Fibroblast of villous mesenchyme (primary cell): Measurements from ENCODE around the gene EXOC2. TPM values are rescaled to one million over a fixed set of nuclear protein-coding genes. Genes with fewer than 3 reads are reported as not detected.

Source experiments
- DNase-seq: peaks from one replicate; pipeline ENCODE4 v3.0.0-alpha.2; 2010; ENCODE audit warnings: low read depth
- H3K4me3 ChIP-seq: 2 replicates; pipeline ENCODE4 v1.5.1; 2011; ENCODE audit warnings: low read depth, mild to moderate bottlenecking, low read length
- total RNA-seq: library from RNA; depleted of rRNA; stranded (reverse); fragments of >200 nt; gene quantifications from 2 replicates; pipeline ENCODE4 v1.2.3, GENCODE V29; 2012
- TF ChIP-seq, protein P1 (sequence below): IDR thresholded peaks from 2 replicates; pipeline ENCODE4 v1.5.1; 2012; ENCODE audit warnings: low read depth, mild to moderate bottlenecking, low read length; ENCODE audit not compliant: insufficient read depth

EXOC2 gene
- total RNA-seq, 1 donor: 29.8 TPM

DNA sequence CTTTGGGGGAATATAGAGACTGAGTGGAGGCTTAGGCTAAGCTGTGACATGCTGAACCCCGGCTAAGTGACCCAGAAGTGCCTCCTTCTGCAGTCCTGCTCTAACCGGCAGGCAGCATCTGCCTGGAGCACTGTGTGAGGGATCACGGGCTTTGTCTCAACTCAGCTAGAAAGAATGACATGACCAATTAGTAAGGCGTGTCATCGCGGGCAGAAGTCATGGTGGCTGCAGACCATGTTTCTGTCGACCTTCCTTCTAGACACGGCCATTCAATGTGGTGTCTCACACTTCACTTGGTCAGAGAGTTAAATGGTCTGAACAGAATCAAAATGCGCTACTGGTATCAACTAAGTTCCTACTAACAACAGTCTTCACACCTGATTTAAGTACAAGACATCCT lies 71.0 kb downstream of the EXOC2 start:
- H3K4me3 ChIP-seq: no peak overlapping the region
- DNase-seq: no peak
- TF ChIP-seq, protein P1, sequence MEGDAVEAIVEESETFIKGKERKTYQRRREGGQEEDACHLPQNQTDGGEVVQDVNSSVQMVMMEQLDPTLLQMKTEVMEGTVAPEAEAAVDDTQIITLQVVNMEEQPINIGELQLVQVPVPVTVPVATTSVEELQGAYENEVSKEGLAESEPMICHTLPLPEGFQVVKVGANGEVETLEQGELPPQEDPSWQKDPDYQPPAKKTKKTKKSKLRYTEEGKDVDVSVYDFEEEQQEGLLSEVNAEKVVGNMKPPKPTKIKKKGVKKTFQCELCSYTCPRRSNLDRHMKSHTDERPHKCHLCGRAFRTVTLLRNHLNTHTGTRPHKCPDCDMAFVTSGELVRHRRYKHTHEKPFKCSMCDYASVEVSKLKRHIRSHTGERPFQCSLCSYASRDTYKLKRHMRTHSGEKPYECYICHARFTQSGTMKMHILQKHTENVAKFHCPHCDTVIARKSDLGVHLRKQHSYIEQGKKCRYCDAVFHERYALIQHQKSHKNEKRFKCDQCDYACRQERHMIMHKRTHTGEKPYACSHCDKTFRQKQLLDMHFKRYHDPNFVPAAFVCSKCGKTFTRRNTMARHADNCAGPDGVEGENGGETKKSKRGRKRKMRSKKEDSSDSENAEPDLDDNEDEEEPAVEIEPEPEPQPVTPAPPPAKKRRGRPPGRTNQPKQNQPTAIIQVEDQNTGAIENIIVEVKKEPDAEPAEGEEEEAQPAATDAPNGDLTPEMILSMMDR: no peak

DNA sequence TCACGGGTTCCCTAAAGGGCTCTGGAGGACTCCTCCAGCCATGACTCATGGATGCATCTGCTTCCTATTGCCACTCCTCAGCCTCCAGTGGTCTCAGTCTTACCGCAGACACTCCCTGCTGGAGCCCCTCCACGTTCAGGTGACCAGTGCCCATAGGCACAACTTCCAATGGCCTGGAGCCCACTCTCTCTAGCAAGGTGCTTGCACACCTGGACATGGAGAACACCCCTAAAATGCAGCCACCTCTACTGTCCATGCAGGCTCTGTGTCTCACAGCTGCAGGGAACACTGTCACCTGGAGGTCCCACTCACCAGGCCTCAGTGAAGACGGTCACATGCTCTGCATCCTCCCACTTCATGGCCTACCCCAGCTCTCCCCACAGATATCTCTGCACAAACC lies 72.0 kb downstream of the EXOC2 start:
- no peak for DNase-seq
- TF ChIP-seq, protein P1: no peak
- no peak overlapping the region for H3K4me3 ChIP-seq

- no peak for DNase-seq
- no peak overlapping the region for H3K4me3 ChIP-seq
- TF ChIP-seq, protein P1: no peak
These were observed 72.8 kb downstream of the EXOC2 start for GRCh38 chr6:620166-620565.

DNA sequence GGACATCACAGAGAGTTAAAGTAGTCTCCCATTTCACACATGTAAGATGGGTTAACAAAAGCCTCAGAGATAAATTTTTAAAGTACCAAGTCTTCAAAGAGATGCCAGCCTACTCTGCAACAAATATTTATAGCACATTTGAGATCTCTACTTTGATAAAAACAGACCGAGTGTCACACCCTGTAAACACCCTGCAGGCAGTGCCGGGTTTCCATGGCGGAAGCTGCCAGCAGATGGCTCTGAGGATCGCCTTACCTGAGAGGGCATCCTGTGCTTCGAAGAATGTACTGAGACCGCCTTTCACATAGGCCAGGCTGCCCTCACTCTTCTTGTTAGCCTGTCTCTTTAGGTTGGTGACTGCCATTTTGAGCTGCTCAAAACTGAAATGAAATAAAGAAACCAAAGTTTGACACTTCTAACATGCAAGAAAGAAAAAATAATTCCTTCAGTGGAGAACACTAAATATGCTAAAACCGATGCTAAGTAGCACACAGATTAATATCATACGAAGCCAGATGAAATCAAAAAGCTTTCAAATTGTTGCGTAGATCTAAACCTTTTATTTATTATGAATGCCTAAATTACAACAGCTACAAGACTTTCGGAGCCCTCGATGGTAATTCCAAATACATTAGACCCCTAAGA lies 75.4 kb downstream of the EXOC2 start:
- TF ChIP-seq, protein P1: no peak
- H3K4me3 ChIP-seq: no peak overlapping the region
- DNase-seq: no peak

DNA sequence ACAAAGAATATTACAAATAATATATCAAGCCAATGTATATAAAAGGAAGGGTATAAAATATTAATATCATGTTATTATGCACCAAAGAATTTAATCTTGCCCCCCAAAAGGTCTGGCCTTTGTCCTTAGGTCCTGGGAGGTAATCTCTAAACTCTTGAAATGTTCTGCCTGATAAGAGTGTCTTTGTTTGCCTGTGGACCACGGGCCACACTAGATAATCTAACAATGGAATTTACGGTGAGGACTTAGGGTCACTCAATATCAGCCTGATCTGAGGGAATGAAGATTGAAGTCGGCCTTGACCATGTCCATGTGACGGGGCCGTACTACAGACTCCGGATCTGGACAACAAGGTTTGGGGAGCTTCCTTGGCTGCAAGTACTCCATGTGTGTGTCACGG lies 79.0 kb downstream of the EXOC2 start:
- TF ChIP-seq, protein P1: no peak
- H3K4me3 ChIP-seq: no peak overlapping the region

DNA sequence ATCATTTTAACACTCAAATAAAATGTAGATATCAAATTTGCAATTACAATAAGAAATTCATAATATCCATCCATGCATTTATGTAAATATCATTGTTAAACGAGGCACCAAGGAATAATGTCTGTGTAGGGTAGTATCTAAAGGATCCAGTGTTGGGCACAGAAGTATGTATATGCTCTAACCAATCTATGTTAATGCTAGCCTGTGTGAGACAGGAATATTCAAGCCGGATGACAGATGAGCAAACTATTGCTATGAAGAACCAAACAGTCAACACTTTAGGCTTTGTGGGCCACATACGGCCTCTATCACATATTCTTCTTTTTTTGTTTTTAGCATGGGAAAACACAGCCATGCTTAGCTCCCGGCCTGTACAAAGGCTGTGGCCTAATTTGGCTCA lies 81.0 kb downstream of the EXOC2 start:
- TF ChIP-seq, protein P1: no peak
- no peak overlapping the region for H3K4me3 ChIP-seq

More for the DNA sequence above, 79.0 kb downstream of the EXOC2 start:
- no peak for DNase-seq

GRCh38 chr6:610882-611281 lies 82.1 kb downstream of the EXOC2 start:
- TF ChIP-seq, protein P1: no peak
- peak; percentile 7 for DNase-seq
- H3K4me3 ChIP-seq: no peak overlapping the region

More for the DNA sequence above, 81.0 kb downstream of the EXOC2 start:
- no peak for DNase-seq
